GM12873 (cell line): ENCODE measurements around the gene BCL2L15.

Source experiments
- CTCF ChIP-seq: IDR thresholded peaks from 2 replicates; pipeline ENCODE4 v1.5.1; 2012; ENCODE audit warnings: low read depth, mild to moderate bottlenecking, moderate library complexity, low read length, control low read depth; ENCODE audit not compliant: insufficient read depth; ENCODE audit errors: missing control alignments

Gene BCL2L15

GRCh38 chr1:113876176-113876575, 11.2 kb downstream of the BCL2L15 start:
- no peak for TF ChIP-seq CTCF

DNA sequence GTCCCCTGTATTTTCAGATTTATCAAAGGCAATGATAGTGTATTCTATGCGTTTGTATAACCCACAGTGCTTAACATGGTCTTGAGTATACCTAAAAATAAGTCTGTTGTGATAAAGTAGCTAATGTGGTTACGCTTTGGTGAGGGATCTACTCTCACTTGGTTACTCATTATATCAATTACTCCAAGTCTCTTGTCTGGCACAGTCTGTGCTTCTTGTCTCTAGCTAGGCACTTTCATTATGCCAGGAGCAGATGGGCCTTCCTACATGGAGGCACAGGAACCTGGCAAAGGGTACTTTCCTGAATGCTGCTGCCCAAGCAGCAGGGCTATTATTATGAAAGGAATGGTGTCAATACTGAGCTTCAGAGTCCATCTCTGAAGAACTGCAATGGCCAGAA, 11.7 kb downstream of the BCL2L15 start:
- TF ChIP-seq CTCF, result no peak

DNA sequence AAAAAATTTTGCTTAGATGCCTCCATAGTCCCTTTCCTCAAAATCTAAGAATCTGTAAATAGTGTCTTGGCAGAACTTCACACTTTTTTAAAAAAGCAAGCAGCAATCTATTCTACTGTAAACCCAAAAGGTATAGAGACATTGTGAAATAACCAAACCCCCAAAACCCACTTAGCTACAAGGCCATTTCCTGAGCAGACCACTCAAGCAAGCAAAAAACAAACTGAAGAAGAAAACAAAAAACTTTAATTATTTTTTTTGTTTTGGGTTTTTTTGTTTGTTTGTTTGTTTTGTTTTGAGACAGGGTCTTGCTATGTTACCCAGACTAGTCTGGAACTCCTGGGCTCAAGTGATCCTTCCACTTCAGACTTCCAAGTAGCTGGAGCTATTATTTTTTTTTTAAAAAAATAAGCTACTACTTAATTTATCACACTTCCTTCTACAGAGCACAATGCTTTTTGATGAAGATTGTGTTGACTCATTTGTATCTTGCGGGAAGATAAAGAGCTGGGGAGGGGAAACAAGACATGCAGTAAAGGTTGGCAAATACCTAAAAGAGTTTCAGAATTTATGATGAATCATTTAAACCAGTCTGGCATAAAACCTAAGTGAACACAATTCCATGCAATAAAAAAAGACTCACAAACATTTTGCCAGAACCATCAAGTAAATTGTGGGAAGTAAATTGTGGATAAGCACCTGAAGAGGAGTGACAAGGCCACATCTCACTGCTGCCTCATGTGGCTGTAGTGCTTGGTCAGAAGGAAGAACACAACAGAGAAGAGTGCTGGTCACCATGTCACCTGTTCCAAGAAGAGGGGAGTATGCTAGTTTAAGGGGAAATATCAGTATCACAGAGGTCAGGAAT, 13.1 kb downstream of the BCL2L15 start:
- TF ChIP-seq CTCF, result peak; percentile 73

DNA sequence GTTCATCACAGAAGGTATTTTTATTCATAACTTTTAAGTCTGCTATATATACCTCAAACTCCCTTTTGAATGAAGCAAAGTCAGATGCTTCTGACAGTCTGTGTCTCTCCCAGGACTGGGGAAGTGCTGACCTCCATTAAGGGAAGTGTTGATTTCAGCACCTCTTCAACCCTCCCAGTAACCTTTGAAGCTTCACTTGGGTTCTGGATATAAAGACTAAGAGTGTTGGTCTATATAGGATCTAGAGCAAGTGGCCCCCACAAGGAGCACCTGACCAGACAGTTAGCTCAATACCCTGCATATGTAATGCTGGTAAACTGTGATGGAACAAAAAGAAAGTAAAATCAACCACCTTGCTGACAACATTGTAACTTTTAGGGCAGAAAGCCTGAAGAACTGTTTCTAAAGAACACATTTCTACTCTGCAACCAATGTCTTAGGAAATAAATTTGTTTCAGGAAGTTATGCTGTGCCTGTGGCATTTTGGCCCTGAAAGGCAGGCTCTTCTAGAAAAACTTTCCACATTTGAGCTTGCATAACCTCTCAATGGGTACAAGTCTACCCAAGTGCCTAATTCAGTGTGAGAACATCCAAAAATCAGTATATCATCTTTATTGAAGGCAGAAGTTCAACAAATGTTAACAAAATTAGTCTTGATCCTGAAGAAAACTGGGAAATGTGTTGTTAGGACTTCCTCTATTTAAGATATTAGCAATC, 15.0 kb downstream of the BCL2L15 start:
- TF ChIP-seq CTCF, result no peak

GRCh38 chr1:113871597-113872113, 15.7 kb downstream of the BCL2L15 start, which contains the start of gene PTPN22:
Gene PTPN22, minus strand, starts transcription at chr1:113871712.
- no peak for TF ChIP-seq CTCF

DNA sequence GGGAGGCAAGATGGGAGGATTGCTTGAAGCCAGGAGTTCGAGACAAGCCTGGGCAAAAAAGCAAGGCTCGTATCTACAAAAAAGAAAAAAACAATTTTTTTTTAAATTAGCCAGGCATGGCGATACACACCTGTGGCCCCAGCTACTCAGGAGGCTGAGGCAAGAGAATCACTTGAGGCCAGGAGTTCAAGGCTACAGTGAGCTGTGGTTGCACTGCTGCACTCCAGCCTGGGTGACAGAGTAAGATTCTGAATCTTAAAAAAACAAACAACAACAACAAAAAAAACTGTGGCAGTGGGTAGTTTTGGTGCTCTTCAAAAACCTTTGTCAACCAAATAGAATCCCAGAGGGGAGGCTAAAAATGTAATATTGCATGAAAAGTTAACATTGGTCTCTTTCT, 16.6 kb downstream of the BCL2L15 start:
- TF ChIP-seq CTCF, result no peak

- TF ChIP-seq CTCF, result no peak
These were observed 18.8 kb downstream of the BCL2L15 start for GRCh38 chr1:113868387-113869083.
